HG03469 (cell line): ENCODE data around the gene PTCHD1.

ENCODE experiments used
- ATAC-seq: cut with Tn5 transposase; IDR thresholded peaks from one replicate; pipeline ENCODE4 v1.9.1; 2021; ENCODE audit warnings: mild to moderate bottlenecking, moderate library complexity, moderate number of reproducible peaks; ENCODE audit not compliant: unreplicated experiment

The PTCHD1 gene

DNA sequence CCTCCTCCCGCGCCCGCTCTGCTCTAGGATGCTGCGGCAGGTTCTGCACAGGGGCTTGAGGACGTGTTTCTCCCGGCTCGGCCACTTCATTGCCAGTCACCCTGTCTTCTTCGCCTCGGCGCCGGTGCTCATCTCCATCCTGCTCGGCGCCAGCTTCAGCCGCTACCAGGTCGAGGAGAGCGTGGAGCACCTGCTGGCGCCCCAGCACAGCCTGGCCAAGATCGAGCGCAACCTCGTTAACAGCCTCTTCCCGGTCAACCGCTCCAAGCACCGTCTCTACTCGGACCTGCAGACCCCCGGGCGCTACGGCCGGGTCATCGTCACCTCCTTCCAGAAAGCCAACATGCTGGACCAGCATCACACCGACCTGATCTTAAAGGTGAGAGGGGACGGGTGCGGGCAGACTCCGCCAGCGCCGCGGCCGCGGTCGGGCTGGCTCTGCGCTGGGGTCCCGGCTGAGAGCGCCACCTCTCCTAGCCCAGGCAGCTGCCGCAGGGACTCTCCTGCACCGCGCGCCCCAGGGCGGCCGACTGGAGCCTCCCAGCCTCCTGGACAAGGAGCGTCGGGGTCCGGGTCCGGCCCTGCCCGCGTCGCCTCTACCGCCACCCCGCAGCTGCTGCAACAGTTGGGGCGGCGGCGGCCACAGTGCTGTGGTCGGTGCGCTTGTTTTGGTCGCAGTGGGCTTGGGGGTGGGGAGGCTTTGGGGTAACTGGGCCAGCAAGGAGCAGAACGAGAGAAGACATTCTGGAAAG, at the start of gene PTCHD1:
Gene PTCHD1 (plus strand): TSS at position 2 of the 752 bp plus-strand sequence. CDS start 27 bp downstream, at position 29.
- ATAC-seq, result no peak

DNA sequence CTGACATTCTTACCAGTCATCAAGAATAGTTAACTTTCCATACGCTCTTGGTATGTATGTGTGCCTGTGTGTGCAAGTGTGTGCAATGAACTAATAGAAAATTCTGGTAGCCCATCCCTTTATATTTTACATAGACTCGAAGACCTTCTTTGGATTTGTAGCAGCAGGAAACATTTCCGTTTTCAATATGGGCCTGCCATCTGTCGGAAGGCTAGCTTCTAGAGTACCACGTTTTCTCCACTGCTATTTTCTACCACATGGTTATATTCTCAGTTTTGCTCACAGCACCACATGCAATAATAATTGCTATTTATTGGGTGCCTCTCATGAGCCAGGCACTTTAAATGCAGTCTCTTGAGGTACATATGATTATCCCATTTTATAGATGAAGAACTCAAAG, 47.9 kb upstream of the PTCHD1 start:
- no peak for ATAC-seq

DNA sequence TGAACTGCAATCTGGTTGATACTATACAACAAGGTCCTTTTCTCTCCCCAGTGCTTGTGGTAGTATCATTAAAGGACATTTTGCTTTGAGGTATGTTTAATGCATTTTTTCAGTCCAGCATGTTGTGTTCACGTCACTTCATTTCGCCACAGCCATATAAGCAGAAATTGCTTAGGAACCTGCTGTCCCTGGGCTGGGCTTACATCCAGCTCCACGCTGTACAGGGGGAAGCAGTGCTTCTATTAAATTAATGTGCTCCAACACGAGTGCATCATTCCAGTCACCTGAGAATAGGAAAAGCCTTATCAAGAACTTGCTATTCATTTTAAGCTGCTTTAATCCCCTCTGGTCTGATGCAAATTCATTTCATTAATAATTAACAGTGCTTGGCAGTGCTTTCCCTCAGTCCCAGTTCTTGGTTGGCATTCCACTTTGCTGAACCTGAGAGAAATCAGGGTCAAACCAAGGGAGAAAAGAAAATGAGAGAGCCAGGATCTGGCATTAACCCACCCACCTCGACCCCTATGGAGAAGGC, 47.4 kb upstream of the PTCHD1 start:
- ATAC-seq, result no peak

DNA sequence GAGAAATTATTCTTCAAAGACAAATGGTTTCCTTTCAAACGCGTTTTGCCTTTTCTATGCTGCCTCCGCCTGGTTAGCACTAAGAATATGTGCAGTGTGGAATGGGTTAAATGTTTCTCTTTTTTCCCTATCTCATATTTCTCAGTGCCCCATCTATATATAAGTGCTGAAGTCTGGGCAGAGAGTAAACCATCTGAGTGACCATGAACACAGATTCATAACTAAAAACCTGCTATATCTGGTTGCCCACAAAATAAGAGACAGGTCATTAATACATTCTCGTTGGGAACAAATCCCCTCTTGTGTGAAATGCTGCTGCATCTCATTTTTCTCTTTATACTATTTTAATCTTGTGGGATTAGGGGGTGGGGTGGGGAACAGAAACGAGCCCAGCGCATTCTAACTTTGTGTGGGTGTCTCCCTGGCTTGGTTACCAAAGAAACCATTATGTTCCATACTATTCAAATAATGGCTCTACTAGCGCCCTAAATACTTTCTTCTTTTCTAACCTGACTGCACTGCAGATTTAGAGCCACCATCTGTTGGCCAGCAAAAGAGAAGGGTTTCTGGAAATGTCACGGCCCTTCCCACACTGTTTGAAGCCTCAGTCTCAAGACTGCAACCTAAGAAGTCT, 42.2 kb upstream of the PTCHD1 start:
- ATAC-seq, result no peak

DNA sequence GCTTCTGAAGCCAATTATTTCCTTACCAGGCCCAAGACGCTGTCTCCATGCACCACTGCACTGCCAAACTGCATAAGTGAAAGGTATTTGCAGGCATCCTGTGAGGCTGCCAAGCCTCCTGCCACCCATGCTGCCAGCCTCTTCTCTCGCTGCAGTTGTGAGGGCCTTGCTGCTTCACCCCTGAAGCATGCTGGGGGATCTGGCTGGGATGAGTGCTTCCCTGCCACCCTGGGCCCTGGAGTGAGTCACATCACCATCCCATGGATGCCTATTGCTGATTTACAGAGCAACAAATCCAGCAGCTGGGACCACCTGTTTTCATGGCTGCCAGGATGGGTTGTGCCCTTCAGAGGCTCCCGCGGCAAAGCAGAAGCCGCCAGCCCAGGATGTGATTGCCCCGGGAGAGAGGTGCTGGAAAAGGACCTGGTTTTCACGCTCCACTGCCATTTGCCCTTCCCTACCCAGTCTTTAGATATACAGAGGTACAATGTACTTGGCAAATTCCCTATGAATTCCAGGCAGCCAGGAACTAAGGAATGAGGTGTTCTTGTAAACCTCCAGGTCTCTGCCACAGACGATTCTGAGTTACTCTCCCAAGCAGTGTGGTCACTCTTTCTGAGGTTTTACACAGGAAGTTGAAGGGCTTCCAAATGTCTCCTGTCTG, 41.5 kb upstream of the PTCHD1 start:
- ATAC-seq, result no peak

DNA sequence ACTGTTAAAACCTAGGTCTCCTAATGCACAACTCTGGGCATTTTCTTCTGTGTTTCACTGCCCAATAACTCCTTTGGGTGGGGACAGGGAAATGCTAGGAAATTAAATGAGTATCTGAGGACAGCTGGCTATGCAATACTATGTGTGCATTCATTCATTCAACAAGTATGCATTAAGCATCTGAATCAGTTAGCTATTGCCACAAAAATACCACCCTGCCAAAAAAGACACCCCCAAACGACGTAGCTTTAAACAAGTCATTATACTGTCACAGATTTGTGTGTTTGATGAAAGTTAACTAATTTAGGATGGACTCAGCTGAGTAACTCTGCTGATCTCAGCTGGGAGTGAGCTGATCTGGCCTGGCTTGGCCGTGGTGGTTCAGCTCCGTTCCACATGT, 29.8 kb upstream of the PTCHD1 start:
- no peak for ATAC-seq

DNA sequence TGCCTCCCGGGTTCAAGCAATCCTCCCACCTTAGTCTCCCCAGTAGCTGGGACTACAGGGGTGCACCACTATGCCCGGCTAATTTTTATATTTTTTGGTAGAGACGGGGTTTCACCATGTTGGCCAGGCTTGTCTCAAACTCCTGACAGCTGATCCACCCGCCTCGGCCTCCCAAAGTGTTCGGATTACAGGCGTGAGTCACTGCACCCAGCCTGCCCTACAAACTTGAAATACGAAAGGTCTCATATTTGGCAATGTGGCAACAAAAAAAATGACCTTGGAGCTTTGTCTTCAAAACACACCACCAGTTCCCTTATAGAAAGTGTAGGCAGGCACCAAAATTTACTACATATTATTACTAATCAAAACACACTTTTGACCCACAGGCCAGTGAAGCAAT, 22.9 kb upstream of the PTCHD1 start:
- ATAC-seq, result no peak

DNA sequence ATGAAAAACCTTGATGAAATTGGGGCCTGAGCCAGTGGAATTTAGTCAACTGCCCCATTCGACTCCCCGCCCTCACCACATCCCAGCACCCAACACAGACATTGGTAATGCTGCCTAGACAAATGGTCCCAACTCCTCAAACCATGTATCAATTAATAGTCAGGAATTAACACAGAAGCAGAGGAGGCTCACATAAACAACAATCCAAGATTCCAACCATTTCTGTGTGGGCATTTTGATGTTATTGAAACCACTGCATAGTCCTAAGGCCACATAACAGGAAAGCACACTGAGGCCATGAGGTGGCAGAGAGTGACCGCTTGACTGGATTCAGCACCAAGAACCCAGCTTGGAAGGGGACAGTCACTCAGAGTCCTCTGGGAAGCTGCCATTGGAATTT, 22.5 kb upstream of the PTCHD1 start:
- ATAC-seq, result no peak

DNA sequence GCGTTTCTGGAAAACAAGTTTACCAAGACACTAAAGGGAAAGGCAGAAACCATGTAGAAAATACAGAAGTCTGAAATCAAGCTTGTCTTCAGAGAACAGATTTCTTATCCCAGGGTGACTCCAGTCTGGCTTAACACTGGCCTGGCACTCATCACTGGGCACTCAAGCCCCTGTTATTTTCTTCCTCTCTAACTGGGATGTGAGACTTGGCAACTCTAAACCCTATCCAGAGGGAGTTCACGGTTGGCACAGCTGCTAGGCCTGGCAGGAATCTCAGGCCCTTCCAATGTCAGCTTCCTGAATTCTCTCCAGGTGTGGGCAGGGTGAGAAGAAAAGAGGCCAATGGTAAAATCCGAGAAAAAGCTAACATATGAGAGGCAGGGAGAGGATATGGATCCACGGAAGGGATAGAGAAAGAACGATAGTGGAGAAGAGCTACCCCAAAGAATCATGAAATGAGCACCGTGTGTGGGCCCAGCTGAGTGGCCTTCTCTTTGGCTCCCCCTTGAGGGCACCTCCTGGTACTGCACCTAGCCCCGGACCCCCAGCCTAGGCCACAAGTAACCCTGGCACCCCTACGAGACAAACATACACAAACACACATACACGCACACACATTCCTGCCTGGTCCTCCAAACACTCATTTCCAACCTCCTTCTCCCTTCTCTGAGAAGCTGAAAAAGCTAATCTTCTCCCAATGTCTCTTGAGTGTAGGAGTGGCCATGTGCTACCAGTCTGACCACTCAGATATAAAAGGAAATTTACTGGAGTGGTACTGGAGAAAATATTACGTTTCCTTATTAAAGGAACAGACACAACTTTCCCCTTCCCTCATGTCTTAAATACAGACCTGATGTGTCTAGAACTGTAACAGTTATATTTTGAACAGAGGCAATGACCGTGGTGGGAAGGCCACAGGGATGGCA, 16.6 kb upstream of the PTCHD1 start:
- ATAC-seq, result no peak

DNA sequence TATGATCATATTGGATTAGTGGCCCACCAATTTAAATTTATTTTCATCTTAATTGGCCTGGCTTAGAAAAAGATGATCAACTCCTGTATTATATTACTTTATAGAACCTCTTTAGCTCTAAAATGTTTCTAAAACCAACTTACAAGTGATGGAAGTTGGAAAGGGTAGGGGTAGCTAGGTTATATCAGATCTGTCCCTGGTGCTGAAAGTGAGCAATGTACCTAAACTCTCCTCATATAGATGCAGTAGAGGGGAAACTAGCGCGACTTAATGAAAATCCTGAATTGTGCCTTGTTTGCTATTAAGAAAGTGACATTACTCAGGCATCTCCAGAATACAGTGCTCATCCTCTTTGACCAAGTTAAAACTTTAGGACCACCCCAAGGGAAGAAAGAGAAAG, 7.5 kb upstream of the PTCHD1 start:
- ATAC-seq, result no peak

DNA sequence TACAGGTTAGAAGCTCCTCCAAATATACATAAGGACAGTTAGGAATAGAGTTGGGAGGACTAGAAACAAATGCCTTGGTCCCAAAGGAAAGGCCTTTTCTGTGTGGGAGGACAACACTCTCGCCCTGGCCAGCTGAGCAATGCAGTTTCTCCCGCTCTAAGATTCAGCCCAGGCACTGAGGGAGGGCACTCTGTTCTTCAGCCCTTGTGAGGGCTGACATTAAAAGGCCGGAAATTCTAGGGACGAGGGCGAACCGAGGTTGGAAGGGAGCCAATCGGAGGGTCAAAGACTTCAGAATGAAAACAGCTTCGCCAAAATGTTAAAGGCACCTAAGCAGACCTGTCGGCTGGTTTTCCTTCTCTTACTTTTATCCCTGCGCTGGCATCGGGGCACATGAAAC, 2.9 kb upstream of the PTCHD1 start:
- ATAC-seq, result no peak

DNA sequence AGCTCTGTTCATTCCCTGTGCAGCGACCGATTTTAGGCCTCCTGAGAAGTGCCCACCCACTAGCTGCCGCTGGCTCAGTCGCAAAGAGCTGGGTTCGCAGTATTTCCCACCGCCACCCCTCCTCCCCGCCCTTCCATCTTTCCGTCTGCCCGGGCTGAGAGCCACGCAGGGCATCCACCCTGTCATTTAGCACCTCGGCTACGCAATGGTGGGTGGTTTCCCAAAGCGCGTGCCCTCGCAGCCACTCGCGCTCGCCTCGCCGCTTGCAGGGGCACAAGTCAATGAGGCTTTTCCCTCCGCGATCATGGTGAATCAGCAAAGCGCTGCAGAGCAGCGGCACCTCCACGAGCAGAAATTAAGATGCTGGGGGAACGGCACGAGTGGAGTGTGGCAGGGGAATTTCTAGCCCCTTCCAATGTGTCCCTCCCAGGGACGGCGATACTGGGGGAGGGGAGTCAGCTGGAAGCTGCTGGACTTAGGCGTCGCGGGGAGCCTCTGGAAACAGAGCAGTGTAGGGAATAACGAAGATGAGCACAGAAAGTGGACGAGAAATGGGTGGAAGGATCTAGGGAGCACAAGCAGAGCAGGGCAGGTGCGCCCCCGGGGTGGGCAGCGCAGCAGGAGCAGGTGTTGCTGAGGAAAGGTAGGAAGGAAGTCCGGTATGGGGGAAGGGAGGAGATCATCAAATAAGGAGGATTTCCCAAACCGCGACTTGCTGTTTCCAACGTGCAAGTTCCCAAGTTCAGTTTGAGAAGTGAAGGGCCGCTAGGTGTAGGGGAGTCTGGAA, 2.4 kb upstream of the PTCHD1 start:
- no peak for ATAC-seq

DNA sequence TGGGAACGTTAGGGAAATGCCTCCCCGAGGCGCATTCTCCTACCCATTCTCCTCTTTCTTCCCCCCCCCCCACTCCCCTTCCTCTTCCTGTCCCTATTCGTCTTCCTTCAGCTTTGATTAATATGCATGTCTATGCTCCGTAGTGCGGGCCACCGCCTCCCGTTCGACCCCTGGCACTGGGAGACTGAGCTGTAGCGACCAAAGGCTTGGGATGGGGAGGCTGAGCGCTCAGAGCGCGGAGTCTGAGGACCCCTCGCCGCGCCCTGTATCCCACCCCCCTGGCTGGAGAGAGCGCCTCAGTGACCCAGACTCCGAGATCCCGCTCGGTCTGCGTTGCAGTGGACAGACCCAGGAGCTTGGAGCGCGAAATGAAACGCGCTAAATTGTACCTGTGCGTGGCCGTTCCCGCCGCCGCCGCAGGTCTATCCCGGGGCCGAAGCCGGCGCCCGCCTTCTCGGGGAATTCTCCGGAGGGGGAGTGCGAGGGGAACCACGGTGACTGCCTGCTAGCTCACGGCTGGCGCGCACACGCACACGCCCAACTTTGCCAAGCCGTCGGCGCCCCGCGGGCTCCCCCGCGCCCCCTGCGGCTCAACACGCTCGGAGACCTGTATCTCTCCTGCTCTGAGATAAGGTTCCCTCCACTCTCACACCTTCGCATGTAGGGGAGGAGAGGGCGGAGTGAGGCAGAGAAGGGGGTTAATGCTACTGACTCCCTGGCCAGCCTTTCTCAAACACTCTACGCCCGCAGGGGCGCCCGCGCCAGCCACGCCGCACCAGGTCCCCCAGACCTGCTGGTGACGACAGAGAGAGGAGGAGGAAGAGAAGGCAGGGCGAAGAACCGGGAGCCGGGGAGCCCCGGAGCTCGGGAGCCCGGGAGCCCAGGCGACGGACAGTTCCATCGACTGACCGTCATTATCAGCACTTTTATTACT, 1.5 kb upstream of the PTCHD1 start:
- no peak for ATAC-seq

DNA sequence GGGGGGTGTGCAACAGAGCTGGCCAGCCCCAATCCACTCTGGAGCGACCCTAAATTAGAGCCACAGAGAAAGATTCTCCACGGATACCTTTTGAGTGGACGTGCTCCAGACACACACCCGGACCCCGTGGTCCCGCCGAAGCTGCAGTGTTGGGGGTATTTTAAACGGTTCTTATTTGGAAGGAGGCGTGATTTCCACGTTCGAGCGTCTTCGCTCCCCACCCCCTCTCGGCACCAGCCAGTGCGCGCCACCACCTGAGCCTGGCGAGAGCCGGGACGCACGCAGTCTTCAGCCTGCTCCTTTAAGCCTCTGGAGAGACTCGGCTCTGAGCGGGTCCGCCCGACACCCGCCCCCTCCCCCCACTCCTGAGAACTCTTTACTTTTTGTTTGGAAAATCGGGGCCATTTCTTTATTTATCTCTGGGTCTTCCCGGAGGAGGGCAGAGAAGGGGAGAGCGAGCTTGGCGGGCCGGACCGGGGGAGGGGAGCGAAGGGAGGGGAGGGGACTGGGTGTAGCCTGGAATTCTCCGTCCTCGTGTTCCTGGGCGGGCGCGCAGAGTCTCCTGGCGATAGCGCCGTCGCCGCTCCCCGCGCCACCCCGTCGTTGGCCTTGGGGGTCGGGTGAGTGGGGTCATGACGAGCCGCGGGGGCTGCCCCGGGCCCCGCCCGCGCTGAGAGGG, 668 bp upstream of the PTCHD1 start:
- ATAC-seq, result no peak

DNA sequence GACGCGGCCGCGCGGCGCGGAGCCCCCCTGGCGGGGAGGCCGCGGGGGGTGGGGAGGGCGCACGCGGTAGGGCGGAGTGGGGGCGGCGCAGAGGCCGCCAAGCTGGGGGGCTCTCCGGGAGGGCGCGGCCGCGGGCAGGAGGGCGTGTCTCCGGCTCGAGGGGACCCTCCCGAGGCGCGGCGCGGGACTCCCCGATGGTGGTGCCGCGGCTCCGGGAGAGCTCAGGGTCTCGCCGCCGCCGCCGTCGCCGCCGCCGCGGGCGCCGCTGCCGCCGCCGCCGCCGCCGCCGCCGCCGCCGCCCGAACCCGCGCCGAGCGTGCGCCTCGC, 165 bp upstream of the PTCHD1 start:
- no peak for ATAC-seq

DNA sequence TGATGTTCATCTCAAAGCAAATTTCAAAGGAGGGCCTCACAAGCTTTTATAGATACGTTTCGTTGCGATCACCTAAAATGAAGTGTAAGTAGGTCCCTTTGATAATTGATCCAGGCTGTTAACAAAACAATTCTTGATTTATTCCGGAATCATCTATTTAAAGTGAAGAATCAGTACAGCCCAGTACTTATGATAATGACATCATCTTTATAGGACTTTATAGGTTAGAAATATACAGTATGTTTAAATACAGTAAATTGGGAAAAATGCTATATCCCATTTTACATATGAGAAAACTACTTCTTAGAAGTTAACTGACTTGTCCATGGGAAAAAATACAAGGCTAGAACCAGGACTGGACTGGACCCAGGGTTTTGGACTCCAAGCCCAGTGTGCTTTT, 3.7 kb downstream of the PTCHD1 start:
- no peak for ATAC-seq

DNA sequence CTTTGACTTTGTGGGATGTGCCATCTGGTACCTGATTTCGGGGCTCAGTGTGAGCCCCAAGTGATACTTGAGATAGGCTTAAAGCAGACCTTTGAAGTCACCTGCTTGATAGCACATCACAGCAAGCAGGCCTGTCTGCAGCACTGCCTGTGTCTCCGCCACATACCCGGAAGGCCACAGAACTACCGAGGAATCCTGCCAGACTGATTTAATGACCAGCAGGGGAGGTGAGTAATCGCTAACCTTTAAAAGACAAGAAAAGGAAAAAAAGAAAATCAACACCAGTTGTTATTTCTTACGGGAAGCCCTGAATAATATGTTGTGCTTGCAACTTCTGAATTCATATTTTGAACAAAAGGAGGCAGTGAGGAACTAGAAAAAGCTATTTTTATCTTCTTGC, 6.8 kb downstream of the PTCHD1 start:
- no peak for ATAC-seq

DNA sequence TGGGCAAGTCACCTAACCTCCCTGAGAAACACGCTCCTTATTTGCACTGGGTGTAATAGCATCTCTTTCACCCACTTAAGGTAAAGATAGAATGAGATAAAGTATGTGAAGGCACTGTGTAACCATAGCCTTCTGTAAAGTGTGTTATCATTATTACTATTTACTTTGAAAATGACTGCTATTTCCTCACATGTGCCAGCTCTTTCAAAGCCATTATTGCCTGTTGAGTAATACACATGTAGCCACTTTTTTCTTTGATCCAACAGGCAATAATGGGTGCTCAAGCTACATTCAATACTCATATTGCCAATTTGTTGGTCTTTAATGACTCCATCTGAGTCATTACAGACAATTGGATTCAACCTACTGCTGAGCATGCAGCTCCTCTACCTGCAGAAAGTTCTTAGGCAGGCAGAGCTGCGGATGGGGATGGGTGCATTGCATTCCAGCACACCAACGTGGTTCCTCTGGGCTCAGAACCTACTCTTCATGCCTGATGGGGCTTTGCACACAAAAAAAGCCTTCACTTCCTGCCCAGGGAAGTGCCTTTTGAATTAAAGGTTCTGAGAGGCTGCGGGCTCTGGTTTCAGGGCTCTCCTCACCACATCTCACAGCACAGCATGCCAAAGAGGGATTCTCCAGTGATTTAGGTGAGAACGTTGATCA, 9.7 kb downstream of the PTCHD1 start:
- ATAC-seq, result no peak
